Hypothalamus (tissue), 51 donors: Measurements from ENCODE around the gene SLC16A7.
"Not testable (repeated sequence)": the region's sequence is repeated elsewhere in the genome, so short reads cannot be mapped to it uniquely, and the experiment has no call there.

Experiments used
- DNase-seq, 51 donors: peaks; one replicate each; lab custom pipeline; 2025; lab: John Stamatoyannopoulos, UW

Gene SLC16A7, protein sequence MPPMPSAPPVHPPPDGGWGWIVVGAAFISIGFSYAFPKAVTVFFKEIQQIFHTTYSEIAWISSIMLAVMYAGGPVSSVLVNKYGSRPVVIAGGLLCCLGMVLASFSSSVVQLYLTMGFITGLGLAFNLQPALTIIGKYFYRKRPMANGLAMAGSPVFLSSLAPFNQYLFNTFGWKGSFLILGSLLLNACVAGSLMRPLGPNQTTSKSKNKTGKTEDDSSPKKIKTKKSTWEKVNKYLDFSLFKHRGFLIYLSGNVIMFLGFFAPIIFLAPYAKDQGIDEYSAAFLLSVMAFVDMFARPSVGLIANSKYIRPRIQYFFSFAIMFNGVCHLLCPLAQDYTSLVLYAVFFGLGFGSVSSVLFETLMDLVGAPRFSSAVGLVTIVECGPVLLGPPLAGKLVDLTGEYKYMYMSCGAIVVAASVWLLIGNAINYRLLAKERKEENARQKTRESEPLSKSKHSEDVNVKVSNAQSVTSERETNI

DNA sequence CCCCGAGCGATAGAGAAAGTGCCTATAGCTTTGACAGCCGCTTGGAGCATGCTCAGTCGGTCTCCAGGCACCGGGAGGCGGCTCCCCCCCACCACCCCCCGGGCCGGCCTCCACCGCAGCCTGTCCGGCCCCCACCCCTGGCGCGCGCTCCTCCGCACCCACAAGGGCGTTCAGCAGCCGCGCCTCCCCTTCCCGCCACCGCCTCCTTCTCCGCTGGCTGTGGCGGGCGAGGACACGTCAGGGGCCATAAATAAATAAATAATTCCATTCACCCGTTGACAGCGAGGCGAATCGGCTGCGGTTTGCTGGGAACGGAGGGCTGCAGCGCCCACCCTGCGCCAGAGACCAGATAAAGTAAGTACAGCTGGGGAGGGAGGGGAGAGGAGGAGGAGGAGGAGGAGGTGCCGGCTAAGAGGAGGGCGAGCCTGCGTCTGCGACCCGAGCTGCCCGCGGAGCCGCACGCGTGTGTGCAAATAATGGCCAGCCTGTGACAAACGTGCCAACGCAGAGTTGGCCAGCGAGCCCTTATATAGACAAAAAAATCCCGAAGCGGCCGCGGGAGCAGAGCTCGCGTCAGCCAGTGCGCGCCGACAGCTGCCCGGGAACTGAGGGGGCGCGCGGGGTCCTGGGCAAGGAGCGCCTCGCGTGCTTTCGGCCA lies at the start of gene SLC16A7:
SLC16A7 (plus strand) TSS at position 147 of the 658 bp plus-strand sequence. CDS start 108,773 bp downstream, outside the sequence.
- DNase-seq = peak; percentile 42 to 91 (median 79)

DNA sequence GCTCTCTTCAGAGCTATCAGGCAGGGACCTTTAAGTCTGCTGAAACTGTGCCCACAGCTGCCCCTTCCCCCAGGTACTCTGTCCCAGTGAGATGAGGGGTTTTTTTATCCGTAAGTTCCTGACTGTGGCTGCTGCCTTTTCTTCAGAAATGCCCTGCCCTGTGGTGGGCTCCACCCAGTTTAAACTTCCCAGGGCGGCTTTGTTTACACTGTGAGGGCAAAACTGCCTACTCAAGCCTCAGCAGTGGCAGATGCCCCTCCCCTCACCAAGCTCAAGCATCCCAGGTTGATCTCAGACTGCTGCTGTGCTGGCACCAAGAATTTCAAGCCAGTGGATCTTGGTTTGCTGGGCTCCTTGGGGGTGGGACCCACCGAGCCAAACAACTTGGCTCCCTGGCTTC lies 46.9 kb upstream of the SLC16A7 start:
- DNase-seq = no peak

DNA sequence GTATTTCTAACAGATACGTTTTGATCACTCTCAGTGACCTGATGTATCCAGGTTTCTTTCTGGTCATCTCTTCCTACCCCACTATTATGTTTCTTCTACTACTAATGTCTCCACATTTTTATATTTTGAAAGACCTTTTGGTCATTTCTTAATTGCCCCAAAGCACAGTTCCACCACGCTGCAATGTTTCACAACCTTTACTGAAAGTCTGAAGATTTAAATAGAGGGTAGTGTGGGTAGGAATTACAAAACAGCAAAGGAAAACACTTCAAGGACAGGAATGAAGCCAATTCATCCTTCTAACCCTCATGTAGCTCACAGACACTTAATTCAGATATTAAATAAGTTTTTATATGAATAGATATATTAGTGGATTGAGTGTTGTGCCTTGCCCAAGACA lies 36.1 kb upstream of the SLC16A7 start:
- no peak for DNase-seq

DNA sequence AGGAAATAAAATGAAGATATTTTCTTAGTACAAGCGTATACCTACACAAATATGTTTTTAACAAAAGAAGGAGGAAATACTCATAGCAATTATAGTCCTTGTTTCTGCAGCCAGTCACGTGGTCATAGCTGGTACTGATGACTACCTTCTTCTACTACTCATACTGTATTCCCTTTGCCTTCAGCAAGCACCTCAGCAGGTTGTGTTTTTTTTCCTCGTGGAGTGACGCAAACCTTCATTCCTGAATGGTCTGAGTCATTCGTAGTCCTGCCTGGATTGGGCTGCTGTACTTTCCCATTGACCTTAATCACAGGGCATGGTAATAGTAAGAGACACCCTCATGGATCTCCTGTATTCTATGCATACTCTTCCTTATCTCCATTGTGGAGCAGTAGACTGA lies 25.7 kb upstream of the SLC16A7 start:
- DNase-seq = no peak

DNA sequence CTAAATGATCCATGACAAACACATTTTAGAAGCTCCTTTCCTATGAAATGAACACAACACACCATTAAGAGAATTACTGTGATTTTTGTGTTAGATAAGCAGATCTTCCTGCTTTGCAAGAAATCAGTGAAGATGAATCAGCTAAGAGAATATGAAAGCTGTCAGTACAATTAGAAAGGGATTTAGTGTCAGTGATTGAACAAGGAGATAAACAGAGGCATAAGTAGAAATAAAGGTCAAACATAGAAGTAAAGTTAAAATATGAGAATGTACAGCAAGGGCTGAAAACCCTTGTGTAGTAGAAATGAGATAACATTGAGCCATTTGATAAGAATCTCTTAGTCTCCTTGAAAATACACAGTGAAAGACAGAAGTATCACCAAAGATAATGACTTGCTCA lies 21.4 kb upstream of the SLC16A7 start:
- no peak for DNase-seq

DNA sequence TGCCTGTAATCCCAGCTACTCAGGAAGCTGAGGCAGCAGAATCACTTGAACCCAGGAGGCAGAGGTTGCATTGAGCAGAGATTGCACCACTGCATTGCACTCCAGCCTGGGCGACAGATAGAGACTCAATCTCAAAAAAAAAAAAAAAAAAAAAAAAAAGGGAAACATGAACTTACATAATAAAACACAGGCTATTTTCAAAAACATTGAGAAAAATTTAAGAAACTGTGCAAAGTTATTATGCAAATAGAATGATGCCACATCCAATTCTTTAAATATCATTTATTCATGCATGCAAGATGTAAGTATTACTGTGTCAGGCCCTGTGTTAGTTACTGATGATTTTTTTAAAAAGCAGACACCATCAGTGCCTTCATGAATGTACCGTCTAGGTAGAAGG lies 20.0 kb upstream of the SLC16A7 start:
- DNase-seq = no peak

DNA sequence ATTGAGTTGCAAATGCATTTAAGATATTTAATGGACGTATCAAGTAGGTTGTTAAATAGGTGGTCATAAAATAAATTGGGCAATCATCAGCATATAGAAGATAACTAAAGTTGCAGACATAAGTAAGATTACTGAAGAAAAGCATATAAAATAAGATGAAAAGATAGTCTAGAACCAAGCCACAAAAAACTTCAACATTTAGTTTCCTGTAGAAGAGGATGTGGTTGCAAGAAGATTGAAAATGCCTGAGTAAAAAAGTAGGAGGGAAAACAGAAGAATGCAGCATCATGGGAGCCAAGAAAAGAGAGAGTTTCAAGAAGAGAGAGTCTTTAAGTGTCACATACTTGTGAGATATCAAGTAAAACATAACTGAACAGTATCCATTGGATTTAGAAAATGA lies 17.6 kb upstream of the SLC16A7 start:
- DNase-seq = no peak

DNA sequence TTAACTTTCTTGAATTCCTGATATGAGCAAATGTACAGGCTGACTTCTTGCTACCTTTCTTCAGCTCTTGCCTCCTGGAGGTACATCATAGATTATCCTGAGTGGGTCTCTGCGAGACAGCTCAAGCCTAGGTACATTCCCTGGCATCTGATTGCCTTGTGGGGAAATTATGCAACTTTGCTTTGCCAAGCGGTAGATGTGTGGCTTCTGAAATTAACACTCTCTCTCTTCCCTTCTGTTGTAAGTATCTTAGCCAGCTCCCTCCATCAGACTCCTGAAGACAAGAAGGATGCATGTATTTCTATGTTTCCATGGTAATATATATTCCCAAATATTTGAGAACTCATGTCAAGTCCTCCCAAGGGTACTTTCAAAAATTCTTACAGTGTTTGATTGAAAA lies 16.2 kb upstream of the SLC16A7 start:
- no peak for DNase-seq

DNA sequence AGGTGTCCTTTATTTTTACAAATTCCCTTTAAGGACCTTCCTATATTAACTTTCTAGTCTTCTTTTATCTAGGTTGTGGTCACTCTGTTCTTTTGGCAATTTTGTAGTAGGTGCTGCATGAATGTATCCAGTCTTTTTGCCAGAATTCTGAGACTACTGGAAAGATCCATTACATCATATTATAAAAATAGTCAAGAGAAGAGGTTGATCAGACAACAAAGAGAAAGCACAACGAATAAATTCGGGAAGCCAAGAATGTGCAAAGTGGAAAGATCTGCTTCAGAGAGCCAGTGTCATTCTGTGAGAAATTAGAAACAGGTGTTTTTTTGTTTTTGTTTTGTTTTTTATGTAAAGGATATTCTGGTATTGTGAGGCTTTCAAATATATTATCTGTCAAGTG lies 15.8 kb upstream of the SLC16A7 start:
- DNase-seq = no peak

DNA sequence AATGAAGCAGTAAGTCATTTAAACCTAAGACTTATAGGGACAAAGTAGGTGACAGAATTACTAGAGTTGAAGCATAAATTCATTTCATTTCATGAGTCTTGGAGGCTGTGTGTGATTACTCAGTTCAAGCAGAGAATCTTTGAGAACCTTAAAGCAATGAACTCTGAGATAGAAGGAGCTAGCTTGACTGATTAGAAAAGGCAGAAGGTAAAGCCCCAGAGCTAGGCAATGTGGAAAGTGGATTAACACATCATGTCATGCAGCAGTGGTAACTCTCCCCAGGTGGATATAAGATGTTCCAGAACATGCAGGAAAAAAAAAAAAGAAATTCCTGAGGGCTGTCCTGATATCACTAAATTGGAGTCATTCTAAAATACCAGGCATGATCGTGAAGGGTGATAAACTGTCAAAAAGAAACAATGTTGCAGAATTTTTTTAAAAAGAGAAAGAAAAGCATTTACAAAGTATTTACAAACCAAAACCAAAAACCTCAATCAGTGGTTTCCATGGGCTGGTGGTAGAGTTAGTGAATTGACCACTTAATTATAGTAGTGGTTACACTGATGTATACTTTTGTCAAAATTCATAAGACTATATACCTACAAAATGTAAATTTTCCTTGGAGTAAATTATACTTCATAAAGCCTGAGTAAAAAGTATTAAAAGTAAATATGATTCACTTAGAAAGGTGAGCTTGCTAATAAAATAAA lies 12.7 kb upstream of the SLC16A7 start:
- DNase-seq = no peak

DNA sequence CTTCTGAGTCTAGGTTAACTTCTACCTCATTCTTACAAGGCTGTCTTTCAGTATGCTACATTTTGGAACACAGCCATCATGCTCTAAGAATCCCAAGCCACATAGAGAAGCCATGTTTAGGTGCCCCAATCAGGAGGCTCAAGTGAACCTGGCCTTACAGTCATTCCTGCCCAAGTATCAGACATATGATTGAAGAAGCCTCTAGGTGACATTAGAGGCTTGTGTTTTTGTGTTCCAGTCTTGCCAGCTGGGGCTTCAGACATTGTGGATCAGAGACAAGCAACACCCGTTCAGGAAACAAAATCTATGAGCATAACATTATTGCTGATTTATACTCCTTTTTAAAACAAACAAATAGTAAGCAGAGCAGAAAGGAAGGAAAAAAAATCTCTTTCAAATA lies 8.1 kb upstream of the SLC16A7 start:
- DNase-seq = no peak

DNA sequence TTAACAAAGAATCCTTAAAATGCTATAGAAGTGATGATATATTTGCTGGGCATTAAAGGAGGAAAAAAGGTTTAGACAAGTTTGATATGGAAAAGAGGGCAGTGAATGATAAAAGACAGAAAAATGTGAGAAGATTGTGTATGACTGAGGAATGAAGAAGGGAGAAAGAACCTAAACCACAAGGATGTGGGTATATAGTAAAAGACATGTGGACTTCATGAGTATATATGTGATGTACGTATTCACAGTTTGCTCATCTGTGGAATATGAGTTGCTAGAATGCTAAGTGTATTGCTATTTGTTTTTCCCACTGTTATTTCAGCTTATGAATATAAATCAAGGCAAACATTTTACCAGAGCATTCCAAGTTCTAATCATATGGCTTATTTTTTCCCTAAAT lies 2.1 kb upstream of the SLC16A7 start:
- no peak for DNase-seq

DNA sequence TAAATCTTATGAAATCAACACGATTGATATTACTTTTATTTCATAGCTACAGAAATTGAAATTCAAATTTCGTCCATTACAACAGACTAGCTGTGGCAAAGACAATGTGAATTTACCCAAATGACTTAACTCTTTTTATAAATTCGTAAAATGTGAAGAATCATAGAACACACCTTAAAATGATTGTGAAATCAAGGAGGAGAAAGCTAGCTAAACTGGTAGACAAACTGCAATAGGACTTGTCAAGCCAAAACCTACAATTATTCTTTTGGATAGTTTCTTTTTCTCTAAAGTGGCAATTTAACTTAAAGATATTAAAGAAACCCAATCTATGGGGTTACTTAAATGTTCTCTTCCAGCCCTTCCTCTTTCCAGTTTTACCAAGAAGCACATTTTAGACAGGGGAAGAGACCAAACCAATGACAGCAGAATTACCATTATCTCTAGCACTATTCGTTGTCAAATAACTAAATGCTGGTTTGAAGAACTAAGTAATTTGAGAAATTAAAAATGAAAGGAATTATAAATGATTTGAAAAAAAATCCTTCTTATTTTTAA lies 807 bp upstream of the SLC16A7 start:
- no peak for DNase-seq

DNA sequence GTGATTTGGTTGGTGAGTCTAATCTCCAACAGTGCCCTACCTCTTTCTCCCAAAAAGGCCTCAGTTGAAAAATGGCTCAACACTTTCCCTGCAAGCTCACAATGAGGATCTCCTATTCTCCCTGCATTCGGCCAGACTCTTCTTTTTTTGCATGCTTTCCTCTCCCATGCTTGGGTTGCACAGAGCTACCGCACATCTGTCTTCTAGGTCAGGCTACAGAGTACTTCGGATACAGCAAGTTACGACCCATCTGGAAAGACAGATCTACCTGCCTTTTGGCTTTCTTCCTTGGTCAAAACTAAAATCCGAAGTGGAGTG lies 305 bp upstream of the SLC16A7 start:
- no peak for DNase-seq

DNA sequence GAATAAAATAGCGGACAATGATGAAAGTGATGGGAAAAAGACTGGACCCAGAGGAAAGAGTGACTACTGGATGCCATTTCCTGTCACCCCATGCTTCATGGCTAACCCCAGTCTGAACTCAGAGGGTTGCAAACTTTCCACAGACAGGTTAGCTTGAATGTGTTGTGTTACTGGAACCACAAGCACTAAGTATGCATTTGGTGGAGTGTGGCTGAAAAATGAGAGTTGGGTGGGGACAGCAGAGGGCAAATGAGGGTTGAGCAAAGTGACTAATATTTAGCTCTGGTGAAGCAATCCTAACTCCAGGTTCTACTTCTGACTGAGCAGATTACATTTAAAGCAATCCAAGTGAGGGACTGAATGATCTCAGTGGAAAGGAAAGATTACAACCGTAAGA lies 1.6 kb downstream of the SLC16A7 start:
- peak in 15 of 51 donors; percentile 1 to 77 (median 24) for DNase-seq

DNA sequence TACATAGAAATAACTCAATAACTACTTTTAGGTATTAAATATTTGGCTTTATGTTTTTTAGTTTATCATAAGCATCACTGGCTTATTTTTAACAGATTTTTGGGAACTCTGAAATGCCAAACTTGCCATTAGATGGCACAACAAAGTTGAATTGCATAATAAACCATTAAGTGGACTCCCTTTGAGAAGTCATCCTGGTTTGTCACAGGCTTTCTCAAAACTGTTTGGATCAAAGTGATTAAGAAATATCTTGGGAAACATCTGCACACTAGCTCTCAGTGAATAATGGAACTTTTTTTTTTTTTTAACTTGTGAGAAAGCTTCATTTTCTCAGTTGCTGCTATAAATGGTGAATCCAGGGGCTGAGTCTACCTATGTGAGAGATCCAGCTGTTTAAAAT lies 4.3 kb downstream of the SLC16A7 start:
- no peak for DNase-seq

DNA sequence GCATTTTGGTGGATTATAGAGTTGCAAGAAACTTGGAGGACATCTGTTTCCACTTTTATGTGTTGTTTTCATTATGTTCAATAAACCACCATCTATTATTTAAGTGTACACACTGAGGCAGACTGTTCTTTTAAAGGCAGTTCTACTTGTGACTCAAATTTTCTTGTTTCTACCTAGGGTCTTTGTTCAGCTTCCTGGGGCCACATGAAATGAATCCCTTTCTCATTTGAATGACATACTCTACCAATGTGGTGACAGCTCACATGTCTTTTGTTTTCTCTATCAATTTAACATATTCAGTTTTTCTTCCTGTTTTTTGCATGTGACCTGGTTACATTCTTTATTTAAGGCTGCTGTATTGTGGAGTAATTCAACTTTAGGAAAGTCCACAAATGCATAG lies 7.9 kb downstream of the SLC16A7 start:
- no peak for DNase-seq

DNA sequence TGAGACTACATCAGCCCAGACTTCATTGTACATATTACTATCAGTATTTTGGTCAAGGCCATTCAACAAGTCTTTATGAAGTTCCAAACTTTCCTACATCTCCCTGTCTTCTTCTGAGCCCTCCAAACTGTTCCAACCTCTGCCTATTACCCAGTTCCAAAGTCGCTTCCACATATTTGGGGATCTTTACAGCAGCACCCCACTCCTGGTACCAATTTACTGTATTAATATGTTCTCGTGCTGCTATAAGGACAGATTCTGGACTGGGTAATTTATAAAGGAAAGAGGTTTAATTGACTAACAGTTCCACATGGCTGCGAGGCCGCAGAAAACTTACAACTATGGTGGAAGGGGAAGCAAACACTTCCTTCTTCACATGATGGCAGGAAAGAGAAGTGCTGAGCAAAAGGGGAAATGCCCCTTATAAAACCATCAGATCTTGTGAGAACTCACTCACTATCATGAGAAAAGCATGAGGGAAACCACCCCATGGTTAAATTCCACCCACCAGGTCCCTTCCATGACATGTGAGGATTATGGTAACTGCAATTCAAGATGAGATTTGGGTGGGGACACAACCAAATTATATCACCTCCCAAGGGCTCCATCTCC lies 17.1 kb downstream of the SLC16A7 start:
- DNase-seq = not testable (repeated sequence)

DNA sequence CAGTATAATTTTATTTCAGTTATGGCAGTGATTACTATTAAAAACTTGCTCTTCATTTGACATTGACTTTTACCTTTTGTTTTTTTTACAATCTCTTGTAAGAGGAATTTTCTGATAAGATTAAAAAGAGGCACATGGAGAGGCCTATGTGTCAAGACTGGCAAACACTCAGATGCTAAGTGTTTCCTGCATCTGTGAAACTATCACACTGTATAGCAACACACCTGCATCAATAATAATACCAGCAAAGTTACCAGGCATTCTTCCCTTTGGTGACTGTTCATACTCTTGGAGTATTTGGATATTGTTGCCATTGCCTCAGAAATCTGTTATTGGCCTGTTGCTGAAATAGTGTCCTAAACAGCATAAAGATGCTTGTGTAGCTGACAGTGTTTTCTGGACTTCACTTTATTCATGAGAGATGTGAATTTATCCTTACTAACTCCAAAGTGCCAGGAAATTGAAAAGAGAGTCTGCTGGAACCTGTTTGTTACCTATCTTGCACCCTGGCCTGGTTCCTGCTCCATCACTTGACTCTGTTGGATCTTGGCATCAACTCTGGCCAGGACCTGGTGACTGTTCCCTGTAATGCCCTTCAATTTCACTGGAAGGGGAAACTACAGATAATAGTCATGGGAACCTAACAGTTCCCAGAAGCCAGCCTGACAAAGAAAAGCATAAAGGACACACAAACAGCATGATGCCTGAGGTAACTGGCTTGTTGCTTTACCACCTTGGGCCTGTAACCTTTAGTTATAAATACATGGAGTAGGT lies 19.8 kb downstream of the SLC16A7 start:
- DNase-seq = no peak
